Subcutaneous adipose tissue (tissue), 4 donors: ENCODE results near the gene ADCY5. TPM values are rescaled to one million over a fixed set of nuclear protein-coding genes. Genes with fewer than 3 reads are reported as not detected.

Source experiments
- total RNA-seq, 4 donors: library from RNA; depleted of rRNA; stranded (reverse); fragments of >200 nt; gene quantifications; one replicate each; pipeline ENCODE4 v1.1.0, GENCODE V29; 2016
- TF ChIP-seq, protein P1 (sequence below): fragments of 450-650 bp; IDR thresholded peaks from one replicate; pipeline ENCODE4 v1.5.1; 2016; ENCODE audit warnings: low read depth, mild to moderate bottlenecking, control low read depth, antibody characterized with exemption, moderate library complexity

The ADCY5 gene
- total RNA-seq, 4 donors from 2014 or later: 16.1 to 52.2 (median 38.0) TPM

DNA sequence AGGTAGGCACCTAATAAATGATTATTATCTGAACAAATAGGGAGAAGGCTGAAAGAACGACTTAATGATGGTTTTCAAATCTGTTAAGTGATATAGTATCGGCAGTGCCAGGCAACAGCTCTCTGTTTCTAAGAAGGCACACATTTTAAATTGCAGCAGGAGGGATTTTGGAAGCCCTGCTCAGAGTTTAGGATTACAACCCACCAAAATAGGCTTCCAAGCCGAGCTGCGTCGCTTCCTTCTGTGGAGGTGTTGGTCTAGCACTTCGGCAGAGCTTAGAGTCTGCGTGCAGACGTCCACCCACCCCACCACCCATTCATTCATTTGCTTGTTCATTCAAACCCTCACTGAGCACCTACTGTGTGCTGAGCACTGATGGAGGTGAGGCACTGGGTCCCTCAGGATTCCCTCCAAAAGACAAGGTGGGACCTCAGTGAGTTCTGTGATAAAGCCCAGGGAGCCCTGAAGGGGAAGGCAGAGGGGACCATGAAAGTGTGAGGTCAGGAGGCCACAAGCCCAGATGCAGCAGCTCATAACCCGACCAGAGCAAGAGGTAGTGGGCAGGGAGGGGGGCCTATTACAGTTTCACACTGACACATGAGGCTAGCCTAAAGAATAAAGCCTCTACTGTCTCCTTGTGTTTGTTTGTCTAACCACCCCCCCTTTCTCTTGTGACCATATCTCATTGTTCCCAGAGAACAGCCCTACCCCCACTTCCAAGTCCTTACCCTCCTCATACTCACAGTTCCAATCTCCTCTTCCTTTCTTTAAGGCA, 8.9 kb downstream of the ADCY5 start:
- TF ChIP-seq, protein P1, sequence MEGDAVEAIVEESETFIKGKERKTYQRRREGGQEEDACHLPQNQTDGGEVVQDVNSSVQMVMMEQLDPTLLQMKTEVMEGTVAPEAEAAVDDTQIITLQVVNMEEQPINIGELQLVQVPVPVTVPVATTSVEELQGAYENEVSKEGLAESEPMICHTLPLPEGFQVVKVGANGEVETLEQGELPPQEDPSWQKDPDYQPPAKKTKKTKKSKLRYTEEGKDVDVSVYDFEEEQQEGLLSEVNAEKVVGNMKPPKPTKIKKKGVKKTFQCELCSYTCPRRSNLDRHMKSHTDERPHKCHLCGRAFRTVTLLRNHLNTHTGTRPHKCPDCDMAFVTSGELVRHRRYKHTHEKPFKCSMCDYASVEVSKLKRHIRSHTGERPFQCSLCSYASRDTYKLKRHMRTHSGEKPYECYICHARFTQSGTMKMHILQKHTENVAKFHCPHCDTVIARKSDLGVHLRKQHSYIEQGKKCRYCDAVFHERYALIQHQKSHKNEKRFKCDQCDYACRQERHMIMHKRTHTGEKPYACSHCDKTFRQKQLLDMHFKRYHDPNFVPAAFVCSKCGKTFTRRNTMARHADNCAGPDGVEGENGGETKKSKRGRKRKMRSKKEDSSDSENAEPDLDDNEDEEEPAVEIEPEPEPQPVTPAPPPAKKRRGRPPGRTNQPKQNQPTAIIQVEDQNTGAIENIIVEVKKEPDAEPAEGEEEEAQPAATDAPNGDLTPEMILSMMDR: no peak

DNA sequence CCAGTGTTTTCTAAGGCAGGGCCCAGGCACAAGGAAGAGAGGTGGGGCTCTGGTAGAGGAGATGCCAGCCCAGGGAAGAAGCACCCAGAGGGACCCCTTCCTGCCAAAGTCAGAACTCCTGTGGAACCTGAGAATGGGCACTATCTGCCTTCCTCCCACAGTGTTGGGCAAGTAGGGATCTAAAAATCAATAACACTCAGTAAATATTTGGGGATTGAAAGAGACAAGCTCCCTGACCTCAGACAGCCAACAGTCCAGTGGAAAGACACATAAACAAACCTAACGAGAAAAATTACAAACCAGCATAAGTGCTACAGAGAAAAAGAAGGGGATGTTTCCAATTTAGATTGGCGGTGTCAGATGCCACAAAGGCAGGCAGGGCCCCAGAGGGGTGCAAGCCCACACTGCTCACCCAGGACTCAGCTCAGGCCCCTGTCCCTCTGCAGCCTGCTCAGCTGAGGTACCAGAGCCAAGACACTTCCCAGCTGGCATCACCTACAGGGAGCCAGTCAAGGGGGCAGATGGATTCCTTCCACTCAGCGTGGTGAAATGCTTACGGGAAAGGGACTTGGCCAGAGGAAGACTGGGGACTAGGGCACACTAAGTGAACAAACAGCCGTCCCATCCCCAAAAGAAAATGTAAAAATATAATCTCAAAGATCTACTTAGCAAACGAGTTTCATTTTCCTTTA, 15.9 kb downstream of the ADCY5 start:
- TF ChIP-seq, protein P1: no peak

DNA sequence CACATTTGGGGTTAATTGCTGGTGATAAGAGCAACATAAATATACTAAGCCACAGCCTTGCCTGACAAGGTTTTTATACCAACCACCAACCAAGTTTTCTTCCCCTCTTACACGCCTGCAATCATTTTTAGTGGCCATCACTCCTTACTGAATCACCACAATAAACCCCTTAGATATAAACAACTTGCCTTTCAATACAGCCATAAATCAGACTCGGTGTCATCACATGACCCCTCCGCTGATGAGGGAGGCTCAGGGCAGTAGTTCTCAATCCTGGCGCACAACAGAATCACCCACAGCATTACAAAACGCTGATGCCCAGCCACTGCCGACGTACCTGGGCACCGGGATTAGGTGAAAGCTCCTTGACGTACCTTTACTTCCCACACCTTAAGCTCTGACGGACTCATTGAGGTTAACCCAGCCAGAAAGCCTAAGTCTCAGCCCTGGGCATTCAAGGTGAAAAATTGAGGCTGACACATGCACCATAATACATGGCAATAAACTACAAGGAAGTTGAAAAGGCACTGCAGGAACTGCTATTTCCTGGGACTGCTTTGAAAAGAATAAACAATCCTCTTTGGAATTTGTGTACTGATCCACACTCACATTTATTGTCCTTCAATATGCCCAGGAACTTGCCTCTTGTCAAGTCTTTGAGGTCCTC, 17.1 kb downstream of the ADCY5 start:
- TF ChIP-seq, protein P1: no peak

DNA sequence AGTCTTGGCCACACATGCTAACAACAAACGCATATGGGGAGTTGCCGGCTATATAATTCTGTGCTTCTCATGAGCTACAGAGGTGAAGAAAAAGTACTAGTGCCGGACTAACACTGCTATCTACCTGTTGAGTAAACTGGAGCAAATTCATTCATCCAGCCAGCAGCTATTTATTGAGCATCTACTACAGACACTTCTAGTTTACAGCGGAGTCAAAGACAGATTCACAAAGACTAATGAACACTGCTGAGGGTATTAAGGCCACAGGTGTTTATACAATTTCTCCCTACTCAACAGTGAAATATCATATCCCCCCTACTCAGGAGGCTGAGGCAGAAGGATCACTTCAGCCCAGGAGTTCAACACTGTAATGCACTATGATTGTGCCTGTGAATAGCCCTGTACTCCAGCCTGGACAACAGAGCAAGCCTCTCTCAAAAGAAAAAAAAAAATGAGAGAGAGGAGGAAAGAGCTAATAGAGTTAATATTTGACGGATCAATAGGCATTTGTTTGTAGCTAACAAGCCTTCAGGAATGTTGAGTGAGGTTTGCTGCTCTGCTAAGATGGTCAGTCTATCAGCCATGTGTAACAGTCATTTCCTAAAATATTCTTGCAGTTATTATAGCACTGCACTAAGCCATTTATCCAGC, 17.8 kb downstream of the ADCY5 start:
- TF ChIP-seq, protein P1: no peak

DNA sequence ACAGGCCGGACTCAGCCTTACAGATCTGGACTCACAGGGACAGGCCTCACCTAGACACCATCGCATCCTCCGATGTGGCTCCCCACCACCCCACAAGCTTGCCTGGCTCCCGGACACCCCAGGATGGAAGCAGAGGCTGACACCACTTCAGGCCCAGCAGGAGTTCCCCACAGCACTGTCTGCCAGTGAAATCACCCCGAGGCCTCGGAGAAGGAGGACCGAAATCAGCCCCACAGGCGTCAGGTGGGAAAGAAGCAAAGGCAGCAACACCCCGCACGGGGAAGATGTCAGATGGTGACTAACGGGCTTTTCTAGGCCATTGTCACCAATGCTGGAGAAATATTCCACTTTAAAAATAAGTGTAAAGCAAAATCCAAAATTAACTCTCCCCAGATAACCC, 18.6 kb downstream of the ADCY5 start:
- TF ChIP-seq, protein P1: no peak

DNA sequence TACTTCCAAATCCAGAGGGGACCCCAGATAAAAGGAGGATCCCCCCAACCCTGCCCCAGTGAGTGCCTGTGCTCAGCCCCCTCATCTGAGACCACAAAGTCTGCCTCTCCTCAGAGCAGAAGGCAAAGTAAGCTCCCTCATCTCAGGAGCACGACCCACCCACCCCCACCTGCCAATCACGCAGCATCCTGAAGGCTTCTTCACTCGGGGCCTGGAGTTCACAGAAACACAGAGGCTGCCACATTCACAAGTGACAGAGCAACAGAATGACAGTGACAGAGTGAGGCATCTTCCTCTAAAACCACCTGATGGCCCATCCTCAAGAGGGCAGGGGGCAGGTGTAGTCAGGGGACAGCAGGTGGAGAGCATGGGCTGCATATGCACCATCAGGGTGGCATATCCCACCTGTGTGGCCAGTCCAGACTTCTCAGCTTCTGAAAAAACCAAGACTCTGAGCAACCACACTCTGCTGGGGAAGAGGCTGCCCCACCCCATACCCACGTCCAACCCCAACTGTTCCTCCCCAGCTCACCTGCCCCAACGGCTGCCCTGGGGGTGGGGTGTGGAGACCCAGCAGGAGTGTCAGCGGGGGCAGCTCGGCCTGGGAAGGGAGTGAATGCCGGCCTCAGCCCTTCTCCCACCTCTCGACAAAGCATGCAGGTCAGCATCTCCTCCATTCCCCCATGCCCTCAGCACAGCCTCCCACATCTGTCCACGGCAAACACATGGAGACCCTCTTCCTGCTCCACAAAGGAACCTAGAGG, 19.3 kb downstream of the ADCY5 start:
- TF ChIP-seq, protein P1: no peak
